ENCODE results near the gene EPN1.

GRCh38 chr19:55696301-55697068 lies 21.5 kb downstream of the EPN1 start:
- TF ChIP-seq CTCF (IDR thresholded peaks at IDR 0.05; ENCODE audit: low read depth, low read length, missing input control) (no peak), FOXA2 (IDR thresholded peaks at IDR 0.05) (no peak), JUND (IDR thresholded peaks at IDR 0.05) (no peak), FOXA1 (IDR thresholded peaks at IDR 0.05) (no peak), REST (IDR thresholded peaks at IDR 0.05) (no peak)

Data from liver (tissue), 3 donors.